Esophagus squamous epithelium (tissue), 5 donors: ENCODE measurements around the gene SPINDOC. TPM values are rescaled to one million over a fixed set of nuclear protein-coding genes. Genes with fewer than 3 reads are reported as not detected.
"Not testable (repeated sequence)": the region's sequence is repeated elsewhere in the genome, so short reads cannot be mapped to it uniquely, and the experiment has no call there.

Source experiments
- DNase-seq: peaks from one replicate; lab custom pipeline; 2025; lab: John Stamatoyannopoulos, UW
- H3K27ac ChIP-seq, 4 donors: fragments of 200-600 bp; sonication (generic); one replicate each; pipeline ENCODE4 v1.5.1; 2016 to 2019; ENCODE audit warnings: mild to moderate bottlenecking in 1 of 4
- H3K27me3 ChIP-seq, 4 donors: fragments of 200-600 bp; sonication (generic); 1 replicate in 3 of 4; 2 replicates in 1 of 4; pipeline versions ENCODE4 v1.5.1 to v1.6.0; 2017 to 2021; ENCODE audit warnings: antibody characterized with exemption in 1 of 4
- H3K36me3 ChIP-seq, 3 donors: fragments of 200-600 bp; sonication (generic); one replicate each; pipeline ENCODE4 v1.5.1; 2016 to 2019
- H3K4me1 ChIP-seq, 3 donors: fragments of 200-600 bp; sonication (generic); one replicate each; pipeline ENCODE4 v1.5.1; 2017 to 2019
- H3K4me3 ChIP-seq, 4 donors: fragments of 200-600 bp; sonication (generic); 1 replicate in 3 of 4; 2 replicates in 1 of 4; pipeline ENCODE4 v1.5.1; 2016 to 2019; ENCODE audit warnings: mild to moderate bottlenecking in 2 of 4, moderate library complexity in 1 of 4
- H3K9me3 ChIP-seq, 3 donors: fragments of 200-600 bp; sonication (generic); one replicate each; pipeline ENCODE4 v1.5.1; 2016 to 2019
- CTCF ChIP-seq, 6 experiments: fragments of 450-650 bp in 4 of 6; fragments of 200-600 bp in 2 of 6; sonication (generic) in 2 of 6; IDR thresholded peaks; one replicate each; pipeline ENCODE4 v1.5.1; 2016 to 2019; ENCODE audit warnings: antibody characterized with exemption in 6 of 6, mild to moderate bottlenecking in 4 of 6, moderate library complexity in 4 of 6
- POLR2A ChIP-seq, 4 donors: fragments of 450-650 bp; IDR thresholded peaks; one replicate each; pipeline ENCODE4 v1.6.1; 2017; ENCODE audit warnings: antibody characterized with exemption in 4 of 4, mild to moderate bottlenecking in 4 of 4, moderate library complexity in 3 of 4
- WGBS, 2 donors: methylation state at CpG; one replicate each; pipeline ENCODE4 v1.1.5; 2018; 5-methylcytosine and 5-hydroxymethylcytosine counted together
- intact Hi-C: fragments of 100-400 bp; cut with DNase I; formaldehyde crosslinking; loops from one replicate; pipeline ENCODE4 v1.15.0; 2022
- total RNA-seq, 4 donors: library from RNA; depleted of rRNA; stranded (reverse); fragments of >200 nt; gene quantifications; one replicate each; pipeline ENCODE4 v1.1.0, GENCODE V29; 2016
- donor health status: DM: yes; HTN: yes; CAD: no.

Gene SPINDOC
- total RNA-seq, 4 donors from 2014 or later, result 3.4 to 8.8 (median 6.1) TPM

- H3K4me1 ChIP-seq, result peaks cover 14 to 63% (median 36%) of the 10 kb centered on the region in 3 donors
- peaks cover 0 to 12% (median 0%) of the 10 kb centered on the region in 3 donors for H3K36me3 ChIP-seq
- no peaks in the 10 kb centered on the region for H3K9me3 ChIP-seq
- TF ChIP-seq CTCF (IDR thresholded peaks at IDR 0.05) (peak; percentile 7 to 95 (median 90)), POLR2A (IDR thresholded peaks at IDR 0.05) (no peak)
- H3K27me3 ChIP-seq, result peaks cover 0 to 11% (median 0%) of the 10 kb centered on the region in 4 donors
- DNase-seq, result no peak
- no CpG with 5 or more reads among the region's 113 CpGs for WGBS, 2 donors
- peak within 1 kb of the TSS; percentile 74 to 89 (median 84) for H3K27ac ChIP-seq
- intact Hi-C loops, result loop anchor here (10.0 kb wide), 1 partner anchor 46 kb away; the partner anchor contains the start of gene SPINDOC
- peak within 1 kb of the TSS; percentile 47 to 98 (median 82) for H3K4me3 ChIP-seq
These were observed 44.8 kb upstream of the SPINDOC start, which contains the start of gene ZFTA for GRCh38 chr11:63768237-63769041. Gene ZFTA (minus strand): TSS chr11:63768775. CDS start chr11:63768622, 153 bp downstream.

DNA sequence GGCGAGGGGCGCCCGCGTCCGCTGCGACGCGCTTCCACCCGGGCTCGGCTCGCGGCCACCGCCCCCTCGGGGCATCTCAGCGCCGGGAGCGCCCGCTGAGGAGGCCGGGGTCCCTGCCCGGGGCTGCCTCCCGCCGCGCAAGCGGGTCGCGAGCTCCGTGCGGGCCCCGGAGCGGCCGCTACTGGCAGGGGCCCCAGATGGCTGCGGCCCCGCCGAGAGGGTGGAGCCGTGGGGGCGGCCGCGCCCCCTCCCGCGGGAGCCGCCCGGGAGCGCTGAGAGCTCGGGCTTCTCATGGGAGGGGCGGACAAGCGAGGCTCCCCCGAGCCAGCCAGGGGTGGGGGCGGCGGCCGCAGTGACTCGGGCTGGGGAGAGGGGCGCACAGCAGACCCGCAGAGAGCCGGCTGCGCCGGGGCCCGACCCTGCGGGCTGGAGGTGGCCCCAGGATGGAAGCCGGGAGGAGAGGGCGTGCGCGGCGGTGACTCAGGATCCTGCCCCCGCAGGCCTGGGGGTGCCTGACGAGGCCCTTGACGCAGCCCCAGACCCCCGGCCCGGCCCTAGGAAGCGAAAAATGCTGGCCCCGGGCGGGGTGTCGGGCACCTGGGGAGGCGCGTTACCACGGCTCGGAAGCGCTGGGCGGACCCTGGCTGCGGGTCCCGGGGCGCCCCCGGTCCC, 44.1 kb upstream of the SPINDOC start:
- no peaks in the 10 kb centered on the region for H3K9me3 ChIP-seq
- peaks cover 14 to 55% (median 29%) of the 10 kb centered on the region in 3 donors for H3K4me1 ChIP-seq
- peaks cover 0 to 11% (median 0%) of the 10 kb centered on the region in 4 donors for H3K27me3 ChIP-seq
- H3K36me3 ChIP-seq, result peaks cover 0 to 9% (median 0%) of the 10 kb centered on the region in 3 donors
- peak overlapping the region; percentile 47 to 98 (median 82) for H3K4me3 ChIP-seq
- peak overlapping the region; percentile 65 to 89 (median 80) for H3K27ac ChIP-seq
- TF ChIP-seq POLR2A (IDR thresholded peaks at IDR 0.05), result peak in 1 of 4 donors; percentile 18
- TF ChIP-seq CTCF (IDR thresholded peaks at IDR 0.05), result peak in 1 of 6 experiments; percentile 22
- WGBS, 2 donors, result no CpG with 5 or more reads among the region's 82 CpGs
- no peak for DNase-seq
- intact Hi-C loops, result loop anchor here (10.0 kb wide), 1 partner anchor 46 kb away; the partner anchor contains the start of gene SPINDOC

DNA sequence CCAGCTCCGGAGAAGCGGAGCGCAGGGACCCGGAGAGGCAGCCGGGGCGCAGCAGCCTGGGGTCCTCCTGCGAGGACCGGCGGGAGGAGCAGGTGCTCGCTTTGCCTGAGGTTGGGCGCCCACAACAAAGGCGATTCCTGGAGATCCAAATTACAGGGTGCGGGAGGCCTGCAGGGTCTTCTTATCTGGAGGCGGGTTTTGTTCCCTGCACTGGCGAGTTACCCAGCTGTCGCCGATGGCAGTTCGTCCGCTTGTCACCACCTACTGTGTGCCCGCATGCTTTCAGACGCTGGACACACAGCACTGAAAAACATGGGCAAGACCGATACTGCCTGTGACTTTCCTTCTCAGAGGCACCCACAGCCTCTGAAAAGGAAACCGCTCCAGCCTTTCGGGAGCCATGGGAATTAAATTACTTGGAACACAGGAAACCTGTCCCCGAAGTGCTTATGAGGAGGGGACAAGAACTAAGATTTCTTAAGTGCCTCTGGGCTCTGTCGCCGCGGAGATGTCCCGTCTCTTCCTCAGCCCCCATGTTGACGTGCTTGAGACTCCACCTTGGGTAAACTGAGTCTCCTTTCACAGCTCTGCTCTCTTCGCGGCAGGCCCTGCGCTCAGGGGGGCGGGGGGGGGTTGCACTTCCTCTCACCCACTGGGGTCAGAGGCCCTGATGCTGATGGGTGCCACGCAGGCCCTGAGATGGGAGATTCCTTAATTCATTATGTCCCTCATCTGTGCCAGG, 43.4 kb upstream of the SPINDOC start:
- DNase-seq, result no peak
- WGBS, 2 donors, result 0 to 63% methylated on average over 1 to 10 of the region's 35 CpGs
- peaks cover 0 to 11% (median 0%) of the 10 kb centered on the region in 4 donors for H3K27me3 ChIP-seq
- peaks cover 0 to 2% (median 0%) of the 10 kb centered on the region in 3 donors for H3K36me3 ChIP-seq
- intact Hi-C loops, result loop anchor here (10.0 kb wide), 2 partner anchors 45 to 175 kb away; partner anchors contain the start of gene SPINDOC
- H3K4me3 ChIP-seq, result peak overlapping the region; percentile 47 to 98 (median 82)
- peak overlapping the region; percentile 65 to 89 (median 80) for H3K27ac ChIP-seq
- H3K9me3 ChIP-seq, result no peaks in the 10 kb centered on the region
- H3K4me1 ChIP-seq, result peaks cover 14 to 48% (median 25%) of the 10 kb centered on the region in 3 donors
- no peak for TF ChIP-seq CTCF (IDR thresholded peaks at IDR 0.05)
- no peak for TF ChIP-seq POLR2A (IDR thresholded peaks at IDR 0.05)

GRCh38 chr11:63770763-63771162, 42.5 kb upstream of the SPINDOC start:
- H3K36me3 ChIP-seq, result no peaks in the 10 kb centered on the region
- no peaks in the 10 kb centered on the region for H3K9me3 ChIP-seq
- H3K4me3 ChIP-seq, result no peak overlapping the region
- DNase-seq, result no peak
- whole genome bisulfite sequencing, 2 donors, result 82 to 86% methylated on average over 7 of the region's 7 CpGs
- H3K4me1 ChIP-seq, result peaks cover 14 to 39% (median 25%) of the 10 kb centered on the region in 3 donors
- H3K27ac ChIP-seq, result no peak overlapping the region
- intact Hi-C loops, result loop anchor here (10.0 kb wide), 1 partner anchor 174 kb away; no protein-coding TSS in a partner anchor
- peaks cover 0 to 11% (median 0%) of the 10 kb centered on the region in 4 donors for H3K27me3 ChIP-seq
- TF ChIP-seq CTCF (IDR thresholded peaks at IDR 0.05) (no peak), POLR2A (IDR thresholded peaks at IDR 0.05) (no peak)

DNA sequence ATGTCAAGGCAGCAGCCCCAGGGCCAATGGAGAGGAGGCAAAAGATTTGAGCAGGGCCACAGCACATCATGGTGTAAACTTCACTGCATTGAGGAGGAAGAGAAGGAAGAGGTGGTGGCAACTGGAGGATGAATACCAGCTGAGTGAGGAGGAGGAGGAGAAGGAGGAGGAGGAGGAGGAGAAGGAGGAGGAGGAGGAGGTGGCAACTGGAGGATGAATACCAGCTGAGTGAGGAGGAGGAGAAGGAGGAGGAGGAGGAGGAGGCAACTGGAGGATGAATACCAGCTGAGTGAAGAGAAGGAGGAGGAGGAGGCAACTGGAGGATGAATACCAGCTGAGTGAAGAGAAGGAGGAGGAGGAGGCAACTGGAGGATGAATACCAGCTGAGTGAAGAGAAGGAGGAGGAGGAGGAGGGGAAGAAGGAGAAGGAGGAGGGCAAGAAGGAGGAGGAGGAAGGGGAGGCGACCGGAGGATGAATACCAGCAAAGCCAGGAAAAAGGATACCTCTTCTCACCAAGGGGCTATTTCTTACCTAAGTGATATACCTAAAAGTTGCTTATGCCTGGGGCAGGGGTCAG, 41.4 kb upstream of the SPINDOC start:
- Histone ChIP-seq H3K27me3 (peaks cover 0 to 11% (median 0%) of the 10 kb centered on the region in 4 donors), H3K4me1 (peaks cover 8 to 29% (median 19%) of the 10 kb centered on the region in 3 donors)
- intact Hi-C loops, result loop anchor here (10.0 kb wide), 1 partner anchor 173 kb away; no protein-coding TSS in a partner anchor
- H3K9me3 ChIP-seq, DNase-seq, H3K27ac ChIP-seq, H3K4me3 ChIP-seq, H3K36me3 ChIP-seq: not testable (repeated sequence)
- 82 to 88% methylated on average over 2 of the region's 2 CpGs for WGBS, 2 donors
